Measurements from ENCODE around the gene ZSCAN1.

ZSCAN1 gene

DNA sequence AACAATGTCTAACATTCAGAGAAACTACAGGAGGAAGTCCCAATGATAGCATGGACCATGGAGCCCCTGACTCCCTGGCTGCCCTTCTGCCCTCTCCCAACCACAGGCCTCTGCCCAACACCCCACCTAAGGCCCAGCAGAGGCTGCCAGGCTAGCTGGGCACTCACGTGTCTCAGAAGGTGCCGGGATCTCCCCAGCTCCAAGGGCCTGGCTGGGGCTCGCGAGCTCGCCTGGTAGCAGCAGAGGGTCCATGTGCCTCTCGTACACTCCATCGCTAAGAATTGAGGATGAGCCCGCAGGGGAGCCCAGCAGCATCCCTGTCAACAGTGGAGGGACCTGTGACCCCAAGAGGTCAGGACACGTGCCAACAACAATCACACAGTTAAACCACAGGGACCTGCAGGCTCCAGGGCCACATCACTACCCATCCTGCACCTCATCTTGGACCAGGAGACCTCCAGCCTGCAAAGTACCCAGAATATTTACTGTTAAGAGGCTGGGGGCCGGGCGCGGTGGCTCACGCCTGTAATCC is 54.8 kb downstream of the ZSCAN1 start:
- H3K4me3 ChIP-seq (ENCODE audit: low read depth, low read length), result no peak overlapping the region
- in situ Hi-C loops (cut with HindIII; ENCODE audit: low sequenced_read_pairs), result no loop called here
- no peak for DNase-seq (ENCODE audit: low read depth, low spot score)
- TF ChIP-seq, protein P1, sequence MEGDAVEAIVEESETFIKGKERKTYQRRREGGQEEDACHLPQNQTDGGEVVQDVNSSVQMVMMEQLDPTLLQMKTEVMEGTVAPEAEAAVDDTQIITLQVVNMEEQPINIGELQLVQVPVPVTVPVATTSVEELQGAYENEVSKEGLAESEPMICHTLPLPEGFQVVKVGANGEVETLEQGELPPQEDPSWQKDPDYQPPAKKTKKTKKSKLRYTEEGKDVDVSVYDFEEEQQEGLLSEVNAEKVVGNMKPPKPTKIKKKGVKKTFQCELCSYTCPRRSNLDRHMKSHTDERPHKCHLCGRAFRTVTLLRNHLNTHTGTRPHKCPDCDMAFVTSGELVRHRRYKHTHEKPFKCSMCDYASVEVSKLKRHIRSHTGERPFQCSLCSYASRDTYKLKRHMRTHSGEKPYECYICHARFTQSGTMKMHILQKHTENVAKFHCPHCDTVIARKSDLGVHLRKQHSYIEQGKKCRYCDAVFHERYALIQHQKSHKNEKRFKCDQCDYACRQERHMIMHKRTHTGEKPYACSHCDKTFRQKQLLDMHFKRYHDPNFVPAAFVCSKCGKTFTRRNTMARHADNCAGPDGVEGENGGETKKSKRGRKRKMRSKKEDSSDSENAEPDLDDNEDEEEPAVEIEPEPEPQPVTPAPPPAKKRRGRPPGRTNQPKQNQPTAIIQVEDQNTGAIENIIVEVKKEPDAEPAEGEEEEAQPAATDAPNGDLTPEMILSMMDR (IDR thresholded peaks at IDR 0.05; ENCODE audit: low read depth, low read length), result no peak

DNA sequence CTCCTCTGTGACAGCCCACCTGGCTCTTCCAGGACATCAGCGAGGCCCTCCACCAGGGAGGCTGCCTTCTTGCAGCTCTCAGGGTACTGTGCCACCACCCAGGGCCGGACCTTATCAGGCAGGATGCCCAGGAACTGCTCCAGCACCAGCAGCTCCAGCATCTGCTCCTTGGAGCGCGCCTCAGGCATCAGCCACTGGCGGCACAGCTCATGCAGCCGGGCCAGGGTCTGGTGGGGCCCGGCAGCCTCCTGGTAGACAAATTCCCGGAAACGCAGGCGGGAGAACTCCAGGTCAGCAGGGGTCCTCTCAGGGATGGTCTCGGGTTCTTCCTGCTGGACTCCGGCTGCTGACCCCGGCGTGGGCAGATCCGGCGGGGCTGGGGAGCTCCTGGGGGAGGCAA is 56.0 kb downstream of the ZSCAN1 start:
- in situ Hi-C loops (cut with HindIII; ENCODE audit: low sequenced_read_pairs), result no loop called here
- DNase-seq (ENCODE audit: low read depth, low spot score), result no peak
- no peak overlapping the region for H3K4me3 ChIP-seq (ENCODE audit: low read depth, low read length)
- TF ChIP-seq, protein P1 (IDR thresholded peaks at IDR 0.05; ENCODE audit: low read depth, low read length), result no peak

DNA sequence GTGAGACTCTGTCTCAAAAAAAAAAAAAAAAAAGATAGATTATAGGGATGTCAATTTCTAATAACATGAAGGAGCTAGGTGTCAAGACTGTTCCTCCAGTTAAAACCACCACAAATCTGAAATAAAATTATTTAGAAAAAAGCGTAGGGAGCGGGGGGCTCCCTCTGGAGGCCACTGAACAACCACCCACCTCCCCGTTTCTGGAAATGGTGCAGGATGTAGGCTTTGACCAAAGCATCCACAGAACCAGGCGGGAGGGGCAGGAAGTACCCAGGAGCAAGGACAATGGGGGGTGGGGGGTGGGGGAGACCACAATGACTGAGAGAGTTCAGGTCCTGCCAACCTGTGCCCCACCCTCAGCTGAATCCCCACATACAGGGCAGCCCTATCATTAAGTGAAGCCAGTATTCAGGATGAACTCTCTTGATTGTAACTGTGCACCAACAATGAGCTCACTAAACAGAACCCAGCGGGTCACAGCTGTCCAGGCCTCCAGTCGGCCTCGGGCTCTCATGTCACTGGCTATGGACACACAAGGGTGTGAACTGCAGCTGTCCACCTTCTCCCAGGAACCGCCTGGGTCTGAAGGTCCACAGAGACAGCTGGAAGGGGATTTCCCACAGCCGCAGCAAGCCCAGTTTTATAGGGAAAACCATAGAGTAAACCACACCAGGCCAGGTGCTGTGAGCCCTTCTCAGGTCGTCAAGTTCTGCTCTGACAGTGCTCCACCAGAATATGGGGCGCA is 57.6 kb downstream of the ZSCAN1 start:
- DNase-seq (ENCODE audit: low read depth, low spot score), result no peak
- in situ Hi-C loops (cut with HindIII; ENCODE audit: low sequenced_read_pairs), result no loop called here
- H3K4me3 ChIP-seq (ENCODE audit: low read depth, low read length), result no peak overlapping the region
- TF ChIP-seq, protein P1 (IDR thresholded peaks at IDR 0.05; ENCODE audit: low read depth, low read length), result no peak

DNA sequence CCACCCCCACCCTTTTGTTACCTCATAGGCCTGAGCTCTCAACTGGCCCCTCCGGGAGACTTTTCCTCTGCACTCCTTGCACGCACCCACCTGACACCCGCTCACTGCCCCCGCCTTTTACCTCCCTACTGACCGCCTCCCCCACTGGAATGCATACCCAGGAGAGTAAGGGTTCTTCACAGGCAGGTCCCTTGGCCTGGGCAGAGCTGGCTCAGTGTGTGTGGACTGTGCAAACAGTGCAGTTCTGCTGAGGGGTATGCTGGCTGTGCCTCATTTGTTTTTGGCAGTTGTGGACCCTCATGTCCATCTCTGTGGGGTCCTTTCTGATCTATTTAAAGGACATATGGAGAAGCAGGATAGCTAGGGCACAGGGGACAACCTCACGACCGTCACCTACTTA is 59.2 kb downstream of the ZSCAN1 start:
- TF ChIP-seq, protein P1 (IDR thresholded peaks at IDR 0.05; ENCODE audit: low read depth, low read length), result no peak
- no peak for DNase-seq (ENCODE audit: low read depth, low spot score)
- in situ Hi-C loops (cut with HindIII; ENCODE audit: low sequenced_read_pairs), result no loop called here
- H3K4me3 ChIP-seq (ENCODE audit: low read depth, low read length), result no peak overlapping the region

DNA sequence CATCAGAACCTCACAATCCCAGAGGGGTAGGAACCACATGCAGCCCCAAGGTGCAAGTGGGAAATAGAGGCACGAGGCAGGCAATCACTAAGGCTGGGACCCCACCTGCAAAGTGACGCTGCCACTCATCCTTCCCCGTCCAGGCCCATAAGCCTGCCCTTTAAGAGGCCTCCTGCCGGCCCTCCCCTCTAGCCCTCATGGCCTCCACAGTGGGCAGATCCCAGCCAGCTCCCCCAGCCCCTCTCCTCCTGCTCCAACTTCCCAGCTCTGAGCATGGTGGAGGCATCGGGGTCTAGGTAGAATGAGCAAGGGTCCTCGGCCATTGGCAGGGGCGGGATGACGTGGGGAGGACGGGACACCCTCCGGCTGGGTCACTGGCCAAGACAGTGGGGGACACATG is 61.5 kb downstream of the ZSCAN1 start:
- DNase-seq (ENCODE audit: low read depth, low spot score), result no peak
- in situ Hi-C loops (cut with HindIII; ENCODE audit: low sequenced_read_pairs), result no loop called here
- H3K4me3 ChIP-seq (ENCODE audit: low read depth, low read length), result no peak overlapping the region
- TF ChIP-seq, protein P1 (IDR thresholded peaks at IDR 0.05; ENCODE audit: low read depth, low read length), result no peak

DNA sequence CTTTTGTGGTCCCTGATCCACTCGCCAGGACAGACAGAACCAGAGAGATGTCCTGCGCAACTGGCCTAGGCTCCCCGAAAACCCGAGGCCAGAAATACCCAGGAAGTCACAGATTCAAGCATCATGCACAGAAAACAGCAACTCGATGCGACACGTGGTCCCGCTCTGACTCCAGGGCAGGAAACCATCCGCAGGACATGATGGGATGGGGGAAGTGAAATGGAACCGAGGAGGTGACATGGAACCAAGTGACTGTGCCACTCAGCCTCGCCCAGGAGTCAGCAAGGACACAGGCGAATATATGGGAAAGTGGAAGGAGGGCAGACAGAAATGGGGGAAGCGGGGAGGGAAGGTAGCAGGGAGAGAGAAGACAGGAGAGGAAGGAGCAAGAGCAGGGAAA is 63.1 kb downstream of the ZSCAN1 start:
- in situ Hi-C loops (cut with HindIII; ENCODE audit: low sequenced_read_pairs), result no loop called here
- TF ChIP-seq, protein P1 (IDR thresholded peaks at IDR 0.05; ENCODE audit: low read depth, low read length), result no peak
- H3K4me3 ChIP-seq (ENCODE audit: low read depth, low read length), result no peak overlapping the region
- no peak for DNase-seq (ENCODE audit: low read depth, low spot score)
